NCI-H748 treated with DMSO at 0.1 percent for 48 hours (cell line): ENCODE results near the gene GPATCH4.

Source experiments
- DNase-seq: peaks from one replicate; lab custom pipeline; 2025; lab: John Stamatoyannopoulos, UW

The GPATCH4 gene

GRCh38 chr1:156547982-156548381 is 53.3 kb downstream of the GPATCH4 start:
- no peak for DNase-seq

- DNase-seq, result no peak
These were observed 53.8 kb downstream of the GPATCH4 start for GRCh38 chr1:156547434-156547833.

GRCh38 chr1:156546267-156546666 is 55.0 kb downstream of the GPATCH4 start:
- no peak for DNase-seq

- DNase-seq, result no peak
These were observed 56.6 kb downstream of the GPATCH4 start for GRCh38 chr1:156544592-156545102.
